ENCODE results near the gene SUPV3L1. TPM values are rescaled to one million over a fixed set of nuclear protein-coding genes. Genes with fewer than 3 reads are reported as not detected.

SUPV3L1 gene
- total RNA-seq, 5 donors from 2014 or later (not counting 1 experiment from before 2014, with no cell fraction given) = 34.1 to 50.7 (median 36.1) TPM

DNA sequence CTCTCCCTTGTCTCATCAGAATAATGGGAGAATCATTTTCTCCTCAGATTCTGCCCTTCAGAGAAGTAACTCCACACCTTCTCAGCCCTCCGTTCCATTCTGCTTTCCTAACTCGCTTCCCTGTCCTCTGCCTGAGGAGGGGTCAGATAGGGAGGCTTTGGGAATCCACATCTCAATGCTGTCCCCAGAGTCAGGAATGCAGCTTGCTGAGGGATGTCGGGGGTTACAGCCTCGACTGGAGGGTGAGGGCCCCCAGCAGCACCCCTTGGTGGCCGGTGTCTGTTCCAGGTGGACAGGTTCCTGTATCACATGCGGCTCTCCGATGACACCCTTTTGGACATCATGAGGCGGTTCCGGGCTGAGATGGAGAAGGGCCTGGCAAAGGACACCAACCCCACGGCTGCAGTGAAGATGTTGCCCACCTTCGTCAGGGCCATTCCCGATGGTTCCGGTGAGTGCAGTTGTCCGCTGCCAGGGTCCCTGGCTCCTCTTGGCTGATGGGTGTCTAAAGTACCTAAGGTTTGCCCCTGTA lies 47.0 kb downstream of the SUPV3L1 start:
- H3K36me3 ChIP-seq (ENCODE audit: control insufficient read depth in 2 of 2, extremely low read depth in 1 of 2, insufficient read depth in 1 of 2, low read length in 1 of 2) = no peaks in the 10 kb centered on the region
- H3K4me3 Mint-ChIP-seq = no peak overlapping the region
- no peak for ATAC-seq (replicated peaks in 1 of 4)
- no peaks in the 10 kb centered on the region for H3K9me3 Mint-ChIP-seq
- peaks cover 8 to 86% of the 10 kb centered on the region in 2 experiments for H3K4me1 ChIP-seq (ENCODE audit: control insufficient read depth in 1 of 2, extremely low read depth in 1 of 2, insufficient read depth in 2 of 2, low read length in 2 of 2)
- no peaks in the 10 kb centered on the region for H3K27me3 Mint-ChIP-seq
- H3K4me1 Mint-ChIP-seq = peaks cover 51 to 68% (median 58%) of the 10 kb centered on the region in 3 donors
- no peak overlapping the region for H3K4me3 ChIP-seq (ENCODE audit: control insufficient read depth in 1 of 2, extremely low read depth in 1 of 2, low read length in 1 of 2)
- POLR2A ChIA-PET = no interaction called here
- H3K27ac Mint-ChIP-seq = no peak overlapping the region
- H3K36me3 Mint-ChIP-seq = no peaks in the 10 kb centered on the region
- no peaks in the 10 kb centered on the region for H3K27me3 ChIP-seq (replicated peaks in 1 of 2; ENCODE audit: control insufficient read depth in 2 of 2, extremely low read depth in 1 of 2, insufficient read depth in 2 of 2, low read length in 1 of 2)
- DNase-seq = no peak
- CTCF ChIA-PET = interaction anchor here in 1 of 2 donors (0.7 kb wide), 2 partner anchors 9 to 90 kb away, joined by 3 read pairs; no protein-coding TSS in a partner anchor
- no peak overlapping the region for H3K27ac ChIP-seq (ENCODE audit: low read length)
- WGBS (ENCODE audit: insufficient coverage) = 100% methylated on average over 8 of the region's 14 CpGs
- no peaks in the 10 kb centered on the region for H3K9me3 ChIP-seq

GRCh38 chr10:69228151-69228550 lies 48.1 kb downstream of the SUPV3L1 start:
- Mint-ChIP-seq H3K4me1 (peaks cover 50 to 68% (median 57%) of the 10 kb centered on the region in 3 donors), H3K36me3 (no peaks in the 10 kb centered on the region), H3K27me3 (no peaks in the 10 kb centered on the region), H3K4me3 (peak overlapping the region in 1 of 3 donors; percentile 79), H3K9me3 (no peaks in the 10 kb centered on the region), H3K27ac (peak overlapping the region; percentile 88 to 94)
- Histone ChIP-seq H3K36me3 (ENCODE audit: control insufficient read depth in 2 of 2, extremely low read depth in 1 of 2, insufficient read depth in 1 of 2, low read length in 1 of 2) (no peaks in the 10 kb centered on the region), H3K9me3 (no peaks in the 10 kb centered on the region), H3K4me3 (ENCODE audit: control insufficient read depth in 1 of 2, extremely low read depth in 1 of 2, low read length in 1 of 2) (no peak overlapping the region), H3K4me1 (ENCODE audit: control insufficient read depth in 1 of 2, extremely low read depth in 1 of 2, insufficient read depth in 2 of 2, low read length in 2 of 2) (peaks cover 6 to 86% of the 10 kb centered on the region in 2 experiments), H3K27ac (ENCODE audit: low read length) (peak overlapping the region; percentile 83), H3K27me3 (replicated peaks in 1 of 2; ENCODE audit: control insufficient read depth in 2 of 2, extremely low read depth in 1 of 2, insufficient read depth in 2 of 2, low read length in 1 of 2) (no peaks in the 10 kb centered on the region)
- CTCF ChIA-PET = interaction anchor here in 1 of 2 donors (0.6 to 1.0 kb wide), 3 partner anchors 15 to 273 kb away, joined by 3 to 5 read pairs (median 3); no protein-coding TSS in a partner anchor
- ATAC-seq (replicated peaks in 1 of 4) (no peak), DNase-seq (no peak)
- WGBS (ENCODE audit: insufficient coverage) = 100% methylated on average over 2 of the region's 2 CpGs
- POLR2A ChIA-PET = no interaction called here

DNA sequence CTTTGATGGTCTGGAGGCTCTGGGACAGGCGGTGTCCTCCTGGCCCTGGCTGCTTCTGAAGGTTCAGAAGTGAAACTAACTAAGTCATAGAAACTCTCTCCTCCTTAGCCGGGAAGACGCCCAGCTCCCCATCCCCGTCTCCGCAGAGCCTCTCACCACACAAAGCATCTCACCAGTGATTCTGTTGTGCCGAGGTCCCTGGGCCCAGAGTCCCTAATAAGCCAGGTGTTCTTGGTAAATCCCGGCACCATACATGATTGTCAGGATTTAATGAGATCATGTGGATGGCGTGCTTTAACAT lies 49.5 kb downstream of the SUPV3L1 start:
- CTCF ChIA-PET = interaction anchor here (0.6 to 1.6 kb wide), 4 partner anchors 9 to 164 kb away, joined by 4 to 7 read pairs (median 4); no protein-coding TSS in a partner anchor
- WGBS (ENCODE audit: insufficient coverage) = 42% methylated on average over 2 of the region's 8 CpGs
- peak in 1 of 35 experiments; percentile 21 for DNase-seq
- peak overlapping the region; percentile 83 for H3K27ac ChIP-seq (ENCODE audit: low read length)
- H3K9me3 ChIP-seq = no peaks in the 10 kb centered on the region
- peaks cover 52 to 76% (median 59%) of the 10 kb centered on the region in 3 donors for H3K4me1 Mint-ChIP-seq
- H3K27ac Mint-ChIP-seq = peak overlapping the region; percentile 88 to 94
- no peaks in the 10 kb centered on the region for H3K36me3 ChIP-seq (ENCODE audit: control insufficient read depth in 2 of 2, extremely low read depth in 1 of 2, insufficient read depth in 1 of 2, low read length in 1 of 2)
- no peaks in the 10 kb centered on the region for H3K27me3 Mint-ChIP-seq
- H3K4me3 ChIP-seq (ENCODE audit: control insufficient read depth in 1 of 2, extremely low read depth in 1 of 2, low read length in 1 of 2) = peak overlapping the region in 1 of 2 donors; percentile 40
- peak overlapping the region; percentile 67 to 79 (median 76) for H3K4me3 Mint-ChIP-seq
- H3K4me1 ChIP-seq (ENCODE audit: control insufficient read depth in 1 of 2, extremely low read depth in 1 of 2, insufficient read depth in 2 of 2, low read length in 2 of 2) = peaks cover 6 to 91% of the 10 kb centered on the region in 2 experiments
- POLR2A ChIA-PET = no interaction called here
- H3K36me3 Mint-ChIP-seq = no peaks in the 10 kb centered on the region
- ATAC-seq (replicated peaks in 1 of 4) = peak in 1 of 4 experiments; percentile 12
- no peaks in the 10 kb centered on the region for H3K9me3 Mint-ChIP-seq
- H3K27me3 ChIP-seq (replicated peaks in 1 of 2; ENCODE audit: control insufficient read depth in 2 of 2, extremely low read depth in 1 of 2, insufficient read depth in 2 of 2, low read length in 1 of 2) = no peaks in the 10 kb centered on the region

- H3K27ac Mint-ChIP-seq = peak overlapping the region in 1 of 2 donors; percentile 94
- H3K36me3 Mint-ChIP-seq = no peaks in the 10 kb centered on the region
- Histone ChIP-seq H3K9me3 (no peaks in the 10 kb centered on the region), H3K4me3 (ENCODE audit: control insufficient read depth in 1 of 2, extremely low read depth in 1 of 2, low read length in 1 of 2) (no peak overlapping the region), H3K36me3 (ENCODE audit: control insufficient read depth in 2 of 2, extremely low read depth in 1 of 2, insufficient read depth in 1 of 2, low read length in 1 of 2) (no peaks in the 10 kb centered on the region), H3K27me3 (replicated peaks in 1 of 2; ENCODE audit: control insufficient read depth in 2 of 2, extremely low read depth in 1 of 2, insufficient read depth in 2 of 2, low read length in 1 of 2) (no peaks in the 10 kb centered on the region), H3K4me1 (ENCODE audit: control insufficient read depth in 1 of 2, extremely low read depth in 1 of 2, insufficient read depth in 2 of 2, low read length in 2 of 2) (peaks cover 6 to 89% of the 10 kb centered on the region in 2 experiments), H3K27ac (ENCODE audit: low read length) (peak overlapping the region; percentile 83)
- ChIA-PET POLR2A (no interaction called here), CTCF (interaction anchor here in 1 of 2 donors (0.6 to 1.6 kb wide), 2 partner anchors 15 to 81 kb away, joined by 4 to 5 read pairs; no protein-coding TSS in a partner anchor)
- H3K4me1 Mint-ChIP-seq = peaks cover 48 to 72% (median 54%) of the 10 kb centered on the region in 3 donors
- ATAC-seq (replicated peaks in 1 of 4) = no peak
- H3K27me3 Mint-ChIP-seq = no peaks in the 10 kb centered on the region
- H3K4me3 Mint-ChIP-seq = peak overlapping the region in 2 of 3 donors; percentile 76 to 79
- 100% methylated on average over 1 of the region's 5 CpGs for WGBS (ENCODE audit: insufficient coverage)
- no peaks in the 10 kb centered on the region for H3K9me3 Mint-ChIP-seq
- DNase-seq = no peak
Measured at GRCh38 chr10:69230128-69230527, 50.1 kb downstream of the SUPV3L1 start.

GRCh38 chr10:69232252-69232651 lies 52.2 kb downstream of the SUPV3L1 start:
- Histone ChIP-seq H3K4me1 (ENCODE audit: control insufficient read depth in 1 of 2, extremely low read depth in 1 of 2, insufficient read depth in 2 of 2, low read length in 2 of 2) (peaks cover 6 to 70% of the 10 kb centered on the region in 2 experiments), H3K27ac (ENCODE audit: low read length) (no peak overlapping the region), H3K27me3 (replicated peaks in 1 of 2; ENCODE audit: control insufficient read depth in 2 of 2, extremely low read depth in 1 of 2, insufficient read depth in 2 of 2, low read length in 1 of 2) (no peaks in the 10 kb centered on the region), H3K9me3 (no peaks in the 10 kb centered on the region), H3K4me3 (ENCODE audit: control insufficient read depth in 1 of 2, extremely low read depth in 1 of 2, low read length in 1 of 2) (no peak overlapping the region), H3K36me3 (ENCODE audit: control insufficient read depth in 2 of 2, extremely low read depth in 1 of 2, insufficient read depth in 1 of 2, low read length in 1 of 2) (no peaks in the 10 kb centered on the region)
- POLR2A ChIA-PET = interaction anchor here (0.5 to 1.2 kb wide), 2 partner anchors 52 to 1182 kb away, joined by 3 read pairs; partner anchors contain the start of gene SUPV3L1 (in 1 of the 2)
- no peak for ATAC-seq (replicated peaks in 1 of 4)
- CTCF ChIA-PET = interaction anchor here in 1 of 2 donors (1.0 kb wide), 1 partner anchor 26 kb away, joined by 3 read pairs; no protein-coding TSS in a partner anchor
- Mint-ChIP-seq H3K4me3 (peak overlapping the region in 1 of 3 donors; percentile 86), H3K4me1 (peaks cover 48 to 61% (median 48%) of the 10 kb centered on the region in 3 donors), H3K9me3 (no peaks in the 10 kb centered on the region), H3K36me3 (no peaks in the 10 kb centered on the region), H3K27me3 (no peaks in the 10 kb centered on the region), H3K27ac (peak overlapping the region; percentile 84 to 94)
- DNase-seq = no peak
- 93% methylated on average over 7 of the region's 9 CpGs for WGBS (ENCODE audit: insufficient coverage)

- ChIA-PET POLR2A (interaction anchor here in 1 of 2 donors (0.6 to 1.2 kb wide), 2 partner anchors 41 to 53 kb away, joined by 3 read pairs; partner anchors contain the start of gene SUPV3L1), CTCF (interaction anchor here in 1 of 2 donors (1.0 kb wide), 1 partner anchor 27 kb away, joined by 3 read pairs; no protein-coding TSS in a partner anchor)
- DNase-seq (peak in 34 of 35 experiments; percentile 20 to 69 (median 45)), ATAC-seq (replicated peaks in 1 of 4) (peak; percentile 51 to 83 (median 65))
- H3K4me3 Mint-ChIP-seq = peak overlapping the region; percentile 60 to 86 (median 77)
- Histone ChIP-seq H3K4me3 (ENCODE audit: control insufficient read depth in 1 of 2, extremely low read depth in 1 of 2, low read length in 1 of 2) (peak overlapping the region; percentile 35 to 55), H3K27me3 (replicated peaks in 1 of 2; ENCODE audit: control insufficient read depth in 2 of 2, extremely low read depth in 1 of 2, insufficient read depth in 2 of 2, low read length in 1 of 2) (no peaks in the 10 kb centered on the region), H3K4me1 (ENCODE audit: control insufficient read depth in 1 of 2, extremely low read depth in 1 of 2, insufficient read depth in 2 of 2, low read length in 2 of 2) (peaks cover 6 to 69% of the 10 kb centered on the region in 2 experiments), H3K9me3 (no peaks in the 10 kb centered on the region), H3K36me3 (ENCODE audit: control insufficient read depth in 2 of 2, extremely low read depth in 1 of 2, insufficient read depth in 1 of 2, low read length in 1 of 2) (no peaks in the 10 kb centered on the region), H3K27ac (ENCODE audit: low read length) (peak overlapping the region; percentile 49)
- H3K27me3 Mint-ChIP-seq = no peaks in the 10 kb centered on the region
- 52% methylated on average over 18 of the region's 22 CpGs for WGBS (ENCODE audit: insufficient coverage)
- H3K9me3 Mint-ChIP-seq = no peaks in the 10 kb centered on the region
- no peaks in the 10 kb centered on the region for H3K36me3 Mint-ChIP-seq
- peaks cover 46 to 61% (median 47%) of the 10 kb centered on the region in 3 donors for H3K4me1 Mint-ChIP-seq
- H3K27ac Mint-ChIP-seq = peak overlapping the region; percentile 84 to 94
Measured at GRCh38 chr10:69232736-69233480, 52.9 kb downstream of the SUPV3L1 start.

All from T-cell (primary cell).